HG03103 (cell line): ENCODE measurements around the gene MSI2.

Experiments
- ATAC-seq: cut with Tn5 transposase; IDR thresholded peaks from one replicate; pipeline ENCODE4 v1.9.1; 2021; ENCODE audit warnings: low read depth; ENCODE audit not compliant: unreplicated experiment

The MSI2 gene

GRCh38 chr17:57245786-57246185, 10.5 kb upstream of the MSI2 start:
- ATAC-seq = no peak

- ATAC-seq = no peak
Observed at GRCh38 chr17:57246257-57246656, 10.1 kb upstream of the MSI2 start.

GRCh38 chr17:57247261-57247660, 9.1 kb upstream of the MSI2 start:
- ATAC-seq = no peak

- ATAC-seq = no peak
Observed at GRCh38 chr17:57247913-57248312, 8.4 kb upstream of the MSI2 start.

GRCh38 chr17:57249520-57249919, 6.8 kb upstream of the MSI2 start:
- no peak for ATAC-seq

GRCh38 chr17:57251211-57251787, 5.0 kb upstream of the MSI2 start:
- ATAC-seq = no peak

- ATAC-seq = no peak
Observed at GRCh38 chr17:57253362-57254065, 2.8 kb upstream of the MSI2 start.

GRCh38 chr17:57255182-57255775, 1.0 kb upstream of the MSI2 start:
- no peak for ATAC-seq

- ATAC-seq = no peak
Observed at GRCh38 chr17:57256708-57257112, 387 bp downstream of the MSI2 start.

GRCh38 chr17:57257195-57257894, 1.0 kb downstream of the MSI2 start:
- ATAC-seq = no peak

GRCh38 chr17:57257895-57258851, 1.9 kb downstream of the MSI2 start:
- no peak for ATAC-seq

GRCh38 chr17:57259306-57259705, 3.0 kb downstream of the MSI2 start:
- no peak for ATAC-seq

- ATAC-seq = no peak
Observed at GRCh38 chr17:57259817-57260216, 3.5 kb downstream of the MSI2 start.

GRCh38 chr17:57260325-57261083, 4.2 kb downstream of the MSI2 start:
- ATAC-seq = no peak

GRCh38 chr17:57261084-57261461, 4.8 kb downstream of the MSI2 start:
- ATAC-seq = no peak

GRCh38 chr17:57262557-57262956, 6.2 kb downstream of the MSI2 start:
- ATAC-seq = no peak

- no peak for ATAC-seq
Observed at GRCh38 chr17:57264250-57264649, 7.9 kb downstream of the MSI2 start.

GRCh38 chr17:57264776-57265175, 8.5 kb downstream of the MSI2 start:
- no peak for ATAC-seq

GRCh38 chr17:57266902-57267311, 10.6 kb downstream of the MSI2 start:
- ATAC-seq = no peak

- no peak for ATAC-seq
Observed at GRCh38 chr17:57268181-57268580, 11.9 kb downstream of the MSI2 start.
